Eye (tissue), 1 donor: Measurements from ENCODE around the gene B3GAT2.
"Not testable (repeated sequence)": the region's sequence is repeated elsewhere in the genome, so short reads cannot be mapped to it uniquely, and the experiment has no call there.

Experiments
- DNase-seq: peaks from one replicate; pipeline ENCODE4 v3.0.0-alpha.2; 2015

B3GAT2 gene, protein sequence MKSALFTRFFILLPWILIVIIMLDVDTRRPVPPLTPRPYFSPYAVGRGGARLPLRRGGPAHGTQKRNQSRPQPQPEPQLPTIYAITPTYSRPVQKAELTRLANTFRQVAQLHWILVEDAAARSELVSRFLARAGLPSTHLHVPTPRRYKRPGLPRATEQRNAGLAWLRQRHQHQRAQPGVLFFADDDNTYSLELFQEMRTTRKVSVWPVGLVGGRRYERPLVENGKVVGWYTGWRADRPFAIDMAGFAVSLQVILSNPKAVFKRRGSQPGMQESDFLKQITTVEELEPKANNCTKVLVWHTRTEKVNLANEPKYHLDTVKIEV

GRCh38 chr6:70956451-70957283 is at the start of gene B3GAT2:
Gene B3GAT2, minus strand, starts transcription at chr6:70957060. Its CDS starts 631 bp downstream, at chr6:70956429.
- peak; percentile 86 for DNase-seq

GRCh38 chr6:70998148-70998547 is 41.3 kb upstream of the B3GAT2 start:
- DNase-seq: peak; percentile 59

- no peak for DNase-seq
These were observed 40.5 kb upstream of the B3GAT2 start for GRCh38 chr6:70997379-70997778.

DNA sequence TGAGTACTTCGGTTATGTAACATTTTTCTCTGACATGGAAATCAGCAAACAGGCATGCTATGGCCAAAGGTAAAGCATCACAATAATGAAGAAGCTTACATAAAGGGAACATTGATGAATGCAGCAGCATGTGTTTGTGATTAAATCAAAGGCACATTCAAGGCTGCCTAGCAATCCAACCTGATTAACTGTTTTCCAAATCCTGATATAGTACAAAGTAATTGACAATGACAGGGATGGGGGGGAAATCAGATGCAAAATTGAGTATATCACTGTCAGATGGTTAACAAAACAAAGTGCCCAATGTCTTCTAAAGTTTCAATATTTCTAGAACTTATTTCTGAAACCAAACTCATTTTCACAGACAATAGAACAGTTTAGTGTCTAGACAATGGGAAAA is 39.2 kb upstream of the B3GAT2 start:
- DNase-seq: peak; percentile 78

- no peak for DNase-seq
These were observed 38.6 kb upstream of the B3GAT2 start for GRCh38 chr6:70995411-70995810.

DNA sequence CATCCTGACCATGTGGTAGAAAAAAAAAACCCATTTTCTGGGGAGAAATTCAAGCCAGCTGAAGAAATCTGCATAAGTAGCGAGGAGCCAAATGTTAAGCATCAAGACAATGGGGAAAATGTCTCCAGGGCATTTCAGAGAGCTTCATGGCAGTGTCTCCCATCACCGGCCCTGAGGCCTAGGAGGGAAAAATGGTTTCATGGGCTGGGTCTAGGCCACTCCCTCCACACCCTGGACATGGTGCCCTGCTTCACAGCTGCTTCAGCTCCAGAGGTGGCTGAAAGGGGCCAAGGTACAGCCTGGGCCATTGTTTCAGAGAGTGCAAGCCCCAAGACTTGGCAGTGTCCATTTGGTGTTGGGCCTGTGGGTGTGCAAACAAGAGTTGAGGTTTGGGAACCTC is 34.4 kb upstream of the B3GAT2 start:
- DNase-seq: no peak

DNA sequence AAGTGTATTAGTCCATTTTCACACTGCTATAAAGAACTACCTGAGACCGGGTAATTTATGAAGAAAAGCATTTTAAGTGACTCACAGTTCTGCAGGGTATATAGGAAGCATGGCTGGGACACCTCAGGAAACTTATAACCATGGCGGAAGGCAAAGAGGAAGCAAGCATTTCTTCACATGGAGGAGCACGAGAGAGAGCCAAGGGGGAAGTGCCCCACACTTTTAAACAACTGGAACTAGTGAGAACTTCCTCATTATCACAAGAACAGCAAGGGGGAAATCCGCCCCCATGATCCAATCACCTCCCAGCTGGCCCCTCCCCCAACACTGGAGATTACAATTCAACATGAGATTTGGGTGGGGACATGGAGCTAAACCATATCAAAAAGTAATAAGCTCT is 28.3 kb upstream of the B3GAT2 start:
- no peak for DNase-seq

GRCh38 chr6:70982747-70983146 is 25.9 kb upstream of the B3GAT2 start:
- no peak for DNase-seq

DNA sequence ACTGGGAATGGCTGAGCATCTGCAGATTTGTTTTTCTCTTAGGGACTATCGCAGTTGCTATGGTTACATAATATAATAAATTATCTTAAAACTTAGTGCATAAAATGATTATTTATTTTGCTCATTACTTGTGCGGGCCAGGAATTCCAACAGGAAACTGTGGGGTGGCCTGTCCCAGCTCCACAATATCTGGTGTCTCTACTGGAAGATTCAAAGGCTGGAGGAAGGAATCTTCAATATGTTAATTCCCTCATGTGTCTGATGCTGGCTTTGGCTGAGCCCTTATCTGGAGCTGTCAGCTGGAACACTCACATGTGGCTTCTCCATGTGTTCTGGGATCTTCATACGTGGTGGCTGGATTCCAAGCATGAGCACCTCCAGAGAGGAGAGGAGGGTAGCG is 23.9 kb upstream of the B3GAT2 start:
- DNase-seq: no peak

- DNase-seq: no peak
These were observed 16.7 kb upstream of the B3GAT2 start for GRCh38 chr6:70973604-70974003.

DNA sequence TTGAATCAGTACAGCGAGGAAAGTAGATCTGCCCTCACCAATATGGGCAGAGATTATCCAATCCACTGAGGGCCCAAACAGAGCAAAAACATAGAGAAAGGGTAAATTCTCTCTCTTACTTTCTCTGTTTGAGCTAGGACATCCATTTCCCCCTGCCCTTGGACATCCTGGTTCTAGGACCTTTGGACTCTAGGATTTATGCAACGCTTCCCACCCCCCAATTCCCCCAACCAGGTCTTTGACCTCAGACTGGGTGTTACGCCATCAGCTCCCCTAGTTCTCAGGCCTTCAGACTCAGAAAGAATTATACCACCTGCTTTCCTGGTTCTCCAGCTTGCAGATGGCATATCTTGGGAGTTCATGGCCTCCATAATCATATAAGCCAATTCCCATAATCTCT is 10.2 kb upstream of the B3GAT2 start:
- DNase-seq: no peak

- no peak for DNase-seq
These were observed 391 bp upstream of the B3GAT2 start for GRCh38 chr6:70957284-70957617.

DNA sequence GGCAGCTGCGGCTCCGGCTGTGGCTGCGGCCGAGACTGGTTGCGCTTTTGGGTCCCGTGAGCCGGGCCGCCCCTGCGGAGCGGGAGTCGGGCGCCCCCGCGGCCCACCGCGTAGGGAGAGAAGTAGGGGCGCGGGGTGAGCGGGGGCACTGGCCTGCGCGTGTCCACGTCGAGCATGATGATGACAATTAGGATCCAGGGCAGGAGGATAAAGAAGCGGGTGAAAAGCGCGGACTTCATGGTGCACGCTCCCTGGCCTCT is 739 bp downstream of the B3GAT2 start:
- DNase-seq: no peak

GRCh38 chr6:70955441-70956190 is 1.2 kb downstream of the B3GAT2 start:
- DNase-seq: peak; percentile 96

DNA sequence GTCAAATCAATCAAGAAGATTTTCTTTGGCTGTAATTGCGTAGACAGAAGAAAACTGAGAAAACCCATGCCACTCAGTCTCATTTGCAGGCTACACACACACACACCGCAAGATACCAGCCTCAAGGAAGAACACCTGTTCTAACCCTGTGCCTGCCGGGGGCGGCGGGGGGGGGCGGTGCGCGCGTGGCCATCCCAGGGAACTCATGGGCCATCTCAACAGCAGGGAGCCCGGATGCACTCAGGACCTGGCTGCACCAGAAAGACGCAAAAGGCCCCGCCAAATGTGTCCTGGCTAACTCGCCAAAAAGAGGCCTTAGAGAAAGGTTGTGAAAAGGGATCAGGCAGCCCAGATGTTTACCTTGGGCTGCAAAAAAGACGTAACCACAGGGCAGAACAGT is 2.1 kb downstream of the B3GAT2 start:
- peak; percentile 17 for DNase-seq

- no peak for DNase-seq
These were observed 2.7 kb downstream of the B3GAT2 start for GRCh38 chr6:70954176-70954575.

DNA sequence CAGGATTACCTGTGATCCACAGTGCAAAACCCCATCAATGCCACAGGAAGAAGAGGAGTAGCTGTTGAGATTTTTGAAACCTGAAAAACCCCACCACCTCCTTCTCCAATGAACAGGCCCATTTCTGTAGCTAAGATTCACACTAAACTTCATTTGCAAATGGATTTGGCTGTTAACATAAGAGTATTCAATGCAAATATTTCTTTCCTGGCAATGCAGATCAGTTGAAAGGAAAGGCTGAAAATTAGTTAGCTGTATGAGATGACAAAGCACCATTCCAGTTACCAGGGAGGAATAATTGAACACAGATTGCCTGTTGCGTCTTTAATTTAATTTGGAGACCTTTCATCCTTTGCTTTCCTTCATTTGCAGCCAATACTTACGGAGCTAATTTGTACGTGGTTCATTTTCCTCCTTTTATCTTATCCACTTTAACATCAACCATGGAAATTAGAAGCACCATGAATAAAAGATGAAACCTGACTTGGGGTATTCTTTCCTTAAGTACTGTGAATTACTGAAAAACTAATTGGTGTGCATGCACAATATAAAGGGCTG is 4.2 kb downstream of the B3GAT2 start:
- DNase-seq: no peak

DNA sequence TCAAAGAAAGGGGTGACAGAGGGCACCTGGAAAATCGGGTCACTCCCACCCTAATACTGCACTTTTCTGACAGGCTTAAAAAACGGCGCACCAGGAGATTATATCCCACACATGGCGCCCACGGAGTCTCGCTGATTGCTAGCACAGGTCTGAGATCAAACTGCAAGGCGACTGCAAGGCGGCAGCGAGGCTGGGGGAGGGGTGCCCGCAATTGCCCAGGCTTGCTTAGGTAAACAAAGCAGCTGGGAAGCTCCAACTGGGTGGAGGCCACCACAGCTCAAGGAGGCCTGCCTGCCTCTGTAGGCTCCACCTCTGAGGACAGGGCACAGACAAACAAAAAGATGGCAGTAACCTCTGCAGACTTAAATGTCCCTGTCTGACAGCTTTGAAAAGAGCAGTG is 12.5 kb downstream of the B3GAT2 start:
- not testable (repeated sequence) for DNase-seq

DNA sequence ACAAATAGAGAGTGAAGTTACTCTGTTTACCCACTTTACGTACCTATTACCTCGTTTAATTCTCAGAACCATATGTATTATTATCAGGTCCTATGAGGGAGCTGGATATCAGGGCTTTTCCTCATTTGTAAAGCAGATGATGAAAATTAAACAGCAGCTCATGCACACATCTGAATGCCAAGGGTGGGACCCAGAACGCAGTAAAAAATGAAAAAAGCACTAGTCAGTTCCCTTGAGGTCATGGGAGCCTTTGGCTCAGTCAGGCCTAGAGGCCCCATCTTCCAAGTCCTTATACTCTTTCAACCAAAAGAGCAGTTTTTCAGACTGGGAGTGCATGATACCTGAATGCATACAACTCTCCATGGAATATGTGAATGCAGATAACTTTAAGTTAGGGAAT is 23.0 kb downstream of the B3GAT2 start:
- no peak for DNase-seq

GRCh38 chr6:70905742-70906141 is 51.1 kb downstream of the B3GAT2 start:
- DNase-seq: no peak

GRCh38 chr6:70903665-70904452 is 53.0 kb downstream of the B3GAT2 start:
- no peak for DNase-seq

DNA sequence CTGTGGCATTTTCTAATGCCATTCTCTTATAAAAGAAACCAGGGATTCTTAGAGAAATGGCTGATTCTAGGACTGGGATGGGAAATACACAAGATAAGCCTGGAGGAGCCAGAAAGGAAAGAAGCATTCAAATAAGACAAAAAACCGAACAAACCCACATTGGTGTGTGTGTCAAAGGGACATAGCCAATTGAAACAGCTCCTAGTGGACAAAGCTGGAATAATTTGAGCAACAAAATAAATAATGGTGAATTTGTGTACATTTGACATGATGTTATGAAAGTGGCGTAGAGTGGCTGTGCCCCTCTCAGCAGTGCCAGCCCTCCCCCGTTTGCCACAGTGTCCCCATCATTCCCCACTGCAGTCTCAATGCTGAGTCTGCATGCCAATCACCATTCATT is 55.5 kb downstream of the B3GAT2 start:
- no peak for DNase-seq

- no peak for DNase-seq
These were observed 56.8 kb downstream of the B3GAT2 start for GRCh38 chr6:70900047-70900446.
